A549 (cell line): ENCODE results near the gene ZNF441. TPM values are rescaled to one million over a fixed set of nuclear protein-coding genes. Genes with fewer than 3 reads are reported as not detected.

Experiments
- ATAC-seq, 2 experiments: fragments of 200-7000 bp in 1 of 2; fragments of >200 bp in 1 of 2; cut with Nextera tagmentation in 1 of 2; cut with Tn5 transposase in 1 of 2; 3 replicates each; pipeline versions ENCODE4 v1.8.0 to v1.9.1; 2018 to 2020; ENCODE audit warnings: mild to moderate bottlenecking in 1 of 2, moderate library complexity in 1 of 2
- CTCF ChIA-PET: fragments of 300-600 bp; sonication (Branson Sonifier 250); formaldehyde crosslinking; extraction: SDS; loops from one replicate; lab custom pipeline; 2021; ENCODE audit warnings: antibody characterized with exemption, inconsistent platforms; lab: Yijun Ruan, JAX
- POLR2A ChIA-PET: fragments of 350-600 bp; formaldehyde crosslinking; extraction: SDS; loops from one replicate; lab custom pipeline; 2021; ENCODE audit warnings: antibody characterized with exemption, inconsistent platforms; lab: Yijun Ruan, JAX
- DNase-seq, 2 experiments: peaks; one replicate each; pipeline versions ENCODE4 v3.0.0 to v3.0.0-alpha.2; 2011 to 2016; ENCODE audit warnings: low read depth in 1 of 2, low spot score in 1 of 2
- FAIRE-seq: peaks from 2 replicates; lab custom pipeline; 2011; peaks lifted over from hg19 to GRCh38; lab: Jason Lieb, UNC
- H3K27ac ChIP-seq, 2 experiments: fragments of >200 bp; sonication (Bioruptor Twin); formaldehyde crosslinking; 3 replicates each; pipeline ENCODE4 v1.5.1; 2016 to 2017
- H3K4me1 ChIP-seq: fragments of >200 bp; sonication (Bioruptor Twin); formaldehyde crosslinking; 3 replicates; pipeline ENCODE4 v1.6.1; 2016
- H3K4me2 ChIP-seq: fragments of >200 bp; sonication (Bioruptor Twin); formaldehyde crosslinking; 3 replicates; pipeline ENCODE4 v1.6.1; 2016
- H3K4me3 ChIP-seq: fragments of >200 bp; sonication (Bioruptor Twin); formaldehyde crosslinking; 3 replicates; pipeline ENCODE4 v1.5.1; 2016
- H3K9me3 ChIP-seq: fragments of >200 bp; sonication (Bioruptor Twin); formaldehyde crosslinking; 3 replicates; pipeline ENCODE4 v1.6.1; 2016
- ATOH8 ChIP-seq: fragments of 250-450 bp; sonication (Bioruptor Pico); IDR thresholded peaks from 2 replicates; pipeline ENCODE4 v1.5.0; 2020; ENCODE audit warnings: low read depth, mild to moderate bottlenecking, moderate library complexity
- CEBPB ChIP-seq, 2 experiments: fragments of >200 bp in 1 of 2; sonication (Bioruptor Twin) in 1 of 2; formaldehyde crosslinking in 1 of 2; IDR thresholded peaks; 2 replicates each; pipeline ENCODE4 v1.6.1; 2012 to 2016
- ESRRA ChIP-seq: fragments of 150-350 bp; IDR thresholded peaks from 2 replicates; pipeline ENCODE4 v1.6.1; 2014; ENCODE audit warnings: mild to moderate bottlenecking, low read length, borderline replicate concordance
- FOXS1 ChIP-seq: fragments of 250-450 bp; sonication (Bioruptor Pico); IDR thresholded peaks from 2 replicates; pipeline ENCODE4 v1.5.0; 2020; ENCODE audit warnings: mild to moderate bottlenecking, moderate library complexity
- HDAC2 ChIP-seq: fragments of 200-600 bp; sonication (generic); IDR thresholded peaks from 2 replicates; pipeline ENCODE4 v1.6.1; 2016
- HEYL ChIP-seq: fragments of 250-450 bp; sonication (Bioruptor Pico); IDR thresholded peaks from 2 replicates; pipeline ENCODE4 v1.8.0; 2021; ENCODE audit warnings: mild to moderate bottlenecking, moderate library complexity
- JUNB ChIP-seq: fragments of >200 bp; sonication (Bioruptor Twin); formaldehyde crosslinking; IDR thresholded peaks from 2 replicates; pipeline ENCODE4 v1.6.1; 2016
- KDM1A ChIP-seq: fragments of 200-600 bp; sonication (generic); IDR thresholded peaks from 2 replicates; pipeline ENCODE4 v1.6.1; 2016; ENCODE audit warnings: low read depth, mild to moderate bottlenecking
- KDM5A ChIP-seq: fragments of 200-600 bp; sonication (generic); IDR thresholded peaks from 2 replicates; pipeline ENCODE4 v1.6.1; 2016; ENCODE audit warnings: antibody characterized with exemption, mild to moderate bottlenecking
- MAFK ChIP-seq: fragments of 450-650 bp; IDR thresholded peaks from 2 replicates; pipeline ENCODE4 v1.6.1; 2014; ENCODE audit not compliant: partially characterized antibody
- MAZ ChIP-seq: fragments of 150-350 bp; IDR thresholded peaks from 2 replicates; pipeline ENCODE4 v1.6.1; 2014; ENCODE audit warnings: antibody characterized with exemption, low read depth, low read length, borderline replicate concordance
- NPAS2 ChIP-seq: fragments of 250-450 bp; sonication (Bioruptor Pico); IDR thresholded peaks from 2 replicates; pipeline ENCODE4 v1.8.0; 2022; ENCODE audit warnings: mild to moderate bottlenecking, moderate library complexity, borderline replicate concordance
- PHF8 ChIP-seq: fragments of 200-600 bp; sonication (generic); IDR thresholded peaks from 2 replicates; pipeline ENCODE4 v1.6.1; 2016; ENCODE audit warnings: low read depth, mild to moderate bottlenecking, antibody characterized with exemption, moderate library complexity, borderline replicate concordance
- POLR2AphosphoS2 ChIP-seq: conservative IDR thresholded peaks from 2 replicates; pipeline ENCODE4 v1.6.1; 2012; ENCODE audit warnings: low read length, improper control_type of control experiment, inconsistent platforms
- RAD21 ChIP-seq, 2 experiments: fragments of >200 bp in 1 of 2; sonication (Bioruptor Twin) in 1 of 2; formaldehyde crosslinking in 1 of 2; IDR thresholded peaks in 1 of 2; conservative IDR thresholded peaks in 1 of 2; 2 replicates in 1 of 2; 3 replicates in 1 of 2; pipeline ENCODE4 v1.6.1; 2012 to 2018; ENCODE audit warnings: inconsistent platforms in 1 of 2
- SMC3 ChIP-seq: fragments of >200 bp; sonication (Bioruptor Twin); formaldehyde crosslinking; IDR thresholded peaks from 3 replicates; pipeline ENCODE4 v1.6.1; 2018; ENCODE audit warnings: inconsistent platforms
- TFCP2L1 ChIP-seq: fragments of 250-450 bp; sonication (Bioruptor Pico); IDR thresholded peaks from 2 replicates; pipeline ENCODE4 v1.5.0; 2021; ENCODE audit warnings: mild to moderate bottlenecking
- USF2 ChIP-seq: fragments of 450-650 bp; IDR thresholded peaks from 2 replicates; pipeline ENCODE4 v1.6.1; 2014; ENCODE audit warnings: antibody characterized with exemption
- ZFP36 ChIP-seq: fragments of 450-650 bp; IDR thresholded peaks from 2 replicates; pipeline ENCODE4 v1.6.1; 2014; ENCODE audit warnings: borderline replicate concordance; ENCODE audit not compliant: partially characterized antibody
- WGBS: methylation state at CpG from one replicate; pipeline ENCODE4 v1.1.6; 2017; ENCODE audit errors: missing lambda C conversion rate; 5-methylcytosine and 5-hydroxymethylcytosine counted together
- polyA plus RNA-seq, 4 experiments: library from polyadenylated mRNA; depleted of rRNA in 3 of 4; stranded (reverse); fragments of >200 nt; fragmentation: RNase III in 1 of 4; extraction: RNeasy Plus Mini Kit Qiagen cat#74134 plus additional on column Dnase treatment in 1 of 4; gene quantifications; 2 replicates in 3 of 4; 3 replicates in 1 of 4; pipeline ENCODE4 v1.2.3, GENCODE V29; 2011 to 2017

ZNF441 gene
- polyA plus RNA-seq, 2 of the 4 experiments (the other 2 are of a cell fraction), result 0.01 TPM

GRCh38 chr19:11832253-11832912 is 65.6 kb downstream of the ZNF441 start (continued):
- TF ChIP-seq RAD21 (conservative IDR thresholded peaks at IDR 0.05 in 1 of 2, IDR thresholded peaks at IDR 0.05 in 1 of 2), result no peak
- no peak for TF ChIP-seq JUNB

GRCh38 chr19:11833541-11833940 is 66.7 kb downstream of the ZNF441 start:
- ATAC-seq, result no peak
- TF ChIP-seq HDAC2, result no peak
- no peak for TF ChIP-seq POLR2AphosphoS2
- no peak for TF ChIP-seq KDM1A
- no peak for TF ChIP-seq SMC3
- no peak for TF ChIP-seq CEBPB (IDR thresholded peaks at IDR 0.05)
- TF ChIP-seq ESRRA, result no peak
- no peak for TF ChIP-seq KDM5A
- TF ChIP-seq FOXS1 (CRISPR knock-in tag), result no peak
- no peak for TF ChIP-seq MAFK
- TF ChIP-seq HEYL (CRISPR knock-in tag), result no peak
- no peak for TF ChIP-seq NPAS2 (CRISPR knock-in tag)
- no peak for TF ChIP-seq ATOH8 (CRISPR knock-in tag)
- TF ChIP-seq USF2, result no peak
- no peak for TF ChIP-seq ZFP36
- no peak for TF ChIP-seq TFCP2L1 (CRISPR knock-in tag)
- TF ChIP-seq MAZ, result no peak
- no peak for TF ChIP-seq PHF8
- ChIA-PET CTCF (interaction anchor here (0.6 kb wide), 1 partner anchor 174 kb away, joined by 3 read pairs; no protein-coding TSS in a partner anchor), POLR2A (no interaction called here)
- 0 out of 3 replicates have a peak, but pooled peaks cover 3% of the 10 kb centered on the region for H3K9me3 ChIP-seq
- H3K4me2 ChIP-seq, result no peak overlapping the region
- no peak overlapping the region for H3K27ac ChIP-seq
- H3K4me3 ChIP-seq, result no peak overlapping the region
- no peak for FAIRE-seq
- DNase-seq, result no peak
- no peaks in the 10 kb centered on the region for H3K4me1 ChIP-seq
- WGBS, result 2% methylated on average over 2 of the region's 2 CpGs

Other genes starting within 250 kb of the ZNF441 start
- gene ECSIT, start 237.9 kb upstream of the ZNF441 start, polyA plus RNA-seq (2011; rRNA removed), result 29.7 and 36.6 TPM in 2 replicates
- 23.0 to 24.4 TPM (median 23.8 TPM) in 3 replicates for gene ECSIT, start 237.9 kb upstream of the ZNF441 start, polyA plus RNA-seq (2017; fragmentation: RNase III; extraction: RNeasy Plus Mini Kit Qiagen cat#74134 plus additional on column Dnase treatment)
- gene CNN1, start 228.1 kb upstream of the ZNF441 start, polyA plus RNA-seq (2011; rRNA removed), result 0.62 and 0.89 TPM in 2 replicates
- 0.96 to 1.0 TPM (median 1.00 TPM) in 3 replicates for gene CNN1, start 228.1 kb upstream of the ZNF441 start, polyA plus RNA-seq (2017; fragmentation: RNase III; extraction: RNeasy Plus Mini Kit Qiagen cat#74134 plus additional on column Dnase treatment)
- gene ELOF1, start 207.8 kb upstream of the ZNF441 start, polyA plus RNA-seq (2011; rRNA removed), result 34.4 and 47.9 TPM in 2 replicates
- gene ELOF1, start 207.8 kb upstream of the ZNF441 start, polyA plus RNA-seq (2017; fragmentation: RNase III; extraction: RNeasy Plus Mini Kit Qiagen cat#74134 plus additional on column Dnase treatment), result 91.5 to 97.3 TPM (median 92.7 TPM) in 3 replicates
- gene ACP5, start 189.4 kb upstream of the ZNF441 start, polyA plus RNA-seq (2011; rRNA removed), result 0.05 TPM in 1 of 2 replicates, not detected in the other
- gene ACP5, start 189.4 kb upstream of the ZNF441 start, polyA plus RNA-seq (2017; fragmentation: RNase III; extraction: RNeasy Plus Mini Kit Qiagen cat#74134 plus additional on column Dnase treatment), result not detected in 3 replicates
- 7.5 and 8.3 TPM in 2 replicates for gene ZNF627, start 169.5 kb upstream of the ZNF441 start, polyA plus RNA-seq (2011; rRNA removed)
- 3.7 to 4.5 TPM (median 4.3 TPM) in 3 replicates for gene ZNF627, start 169.5 kb upstream of the ZNF441 start, polyA plus RNA-seq (2017; fragmentation: RNase III; extraction: RNeasy Plus Mini Kit Qiagen cat#74134 plus additional on column Dnase treatment)
- gene ZNF823, start 28.1 kb upstream of the ZNF441 start, polyA plus RNA-seq (2011; rRNA removed), result 3.7 and 3.9 TPM in 2 replicates
- 2.4 to 2.9 TPM (median 2.7 TPM) in 3 replicates for gene ZNF823, start 28.1 kb upstream of the ZNF441 start, polyA plus RNA-seq (2017; fragmentation: RNase III; extraction: RNeasy Plus Mini Kit Qiagen cat#74134 plus additional on column Dnase treatment)
- not detected in 2 replicates for gene ZNF491, start 31.5 kb downstream of the ZNF441 start, polyA plus RNA-seq (2011; rRNA removed)
- not detected in 3 replicates for gene ZNF491, start 31.5 kb downstream of the ZNF441 start, polyA plus RNA-seq (2017; fragmentation: RNase III; extraction: RNeasy Plus Mini Kit Qiagen cat#74134 plus additional on column Dnase treatment)
- not detected in 2 replicates for gene ZNF440, start 47.3 kb downstream of the ZNF441 start, polyA plus RNA-seq (2011; rRNA removed)
- 0.03 to 0.04 TPM in 2 of 3 replicates, not detected in the other for gene ZNF440, start 47.3 kb downstream of the ZNF441 start, polyA plus RNA-seq (2017; fragmentation: RNase III; extraction: RNeasy Plus Mini Kit Qiagen cat#74134 plus additional on column Dnase treatment)
- not detected in 2 replicates for gene ZNF439, start 81.7 kb downstream of the ZNF441 start, polyA plus RNA-seq (2011; rRNA removed)
- not detected in 3 replicates for gene ZNF439, start 81.7 kb downstream of the ZNF441 start, polyA plus RNA-seq (2017; fragmentation: RNase III; extraction: RNeasy Plus Mini Kit Qiagen cat#74134 plus additional on column Dnase treatment)
- not detected in 2 replicates for gene ZNF69, start 120.8 kb downstream of the ZNF441 start, polyA plus RNA-seq (2011; rRNA removed)
- not detected in 3 replicates for gene ZNF69, start 120.8 kb downstream of the ZNF441 start, polyA plus RNA-seq (2017; fragmentation: RNase III; extraction: RNeasy Plus Mini Kit Qiagen cat#74134 plus additional on column Dnase treatment)
- gene ZNF700, start 158.1 kb downstream of the ZNF441 start, polyA plus RNA-seq (2011; rRNA removed), result 0.37 and 0.43 TPM in 2 replicates
- gene ZNF700, start 158.1 kb downstream of the ZNF441 start, polyA plus RNA-seq (2017; fragmentation: RNase III; extraction: RNeasy Plus Mini Kit Qiagen cat#74134 plus additional on column Dnase treatment), result 0.30 to 0.37 TPM (median 0.33 TPM) in 3 replicates
- not detected in 2 replicates for gene ZNF763, start 198.0 kb downstream of the ZNF441 start, polyA plus RNA-seq (2011; rRNA removed)
- not detected in 3 replicates for gene ZNF763, start 198.0 kb downstream of the ZNF441 start, polyA plus RNA-seq (2017; fragmentation: RNase III; extraction: RNeasy Plus Mini Kit Qiagen cat#74134 plus additional on column Dnase treatment)